ENCODE measurements around the gene OR5F1.

The OR5F1 gene

DNA sequence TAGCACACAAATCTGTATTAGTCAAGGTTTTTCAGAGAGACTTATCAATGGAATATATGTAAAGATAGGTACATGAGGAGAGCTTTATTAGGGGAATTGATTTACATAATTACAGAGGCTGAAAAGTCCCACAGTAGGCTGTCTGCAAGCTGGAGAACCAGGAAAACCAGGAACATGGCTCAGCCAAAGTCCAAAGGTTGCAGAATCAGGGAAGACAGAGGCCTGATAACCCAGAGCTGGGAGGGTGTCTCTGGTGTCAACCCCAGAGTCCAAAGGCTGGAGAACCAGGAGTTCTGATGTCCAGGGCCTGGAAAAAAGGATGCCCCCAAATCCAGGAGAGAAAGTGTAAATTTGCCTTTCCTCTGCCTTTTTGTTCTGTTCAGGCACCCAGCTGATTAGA, 16.3 kb upstream of the OR5F1 start:
- H3K4me3 ChIP-seq (ENCODE audit: low read length, poor library complexity, severe bottlenecking) = no peak overlapping the region
- H2AFZ ChIP-seq (ENCODE audit: low read length) = no peak overlapping the region
- H3K4me1 ChIP-seq (ENCODE audit: insufficient read depth, low read length, poor library complexity, severe bottlenecking) = no peaks in the 10 kb centered on the region
- H3K27me3 ChIP-seq (ENCODE audit: insufficient read depth, low read length, poor library complexity, severe bottlenecking) = no peaks in the 10 kb centered on the region
- no peak overlapping the region for H3K4me2 ChIP-seq (ENCODE audit: low read depth, low read length, poor library complexity, severe bottlenecking)
- H3K79me2 ChIP-seq (ENCODE audit: insufficient read depth, low read length) = no peaks in the 10 kb centered on the region
- H3F3A ChIP-seq (ENCODE audit: low read depth) = no peaks in the 10 kb centered on the region
- no peak for TF ChIP-seq EZH2phosphoT487 (IDR thresholded peaks at IDR 0.05; ENCODE audit: borderline replicate concordance)
- TF ChIP-seq, protein P1, sequence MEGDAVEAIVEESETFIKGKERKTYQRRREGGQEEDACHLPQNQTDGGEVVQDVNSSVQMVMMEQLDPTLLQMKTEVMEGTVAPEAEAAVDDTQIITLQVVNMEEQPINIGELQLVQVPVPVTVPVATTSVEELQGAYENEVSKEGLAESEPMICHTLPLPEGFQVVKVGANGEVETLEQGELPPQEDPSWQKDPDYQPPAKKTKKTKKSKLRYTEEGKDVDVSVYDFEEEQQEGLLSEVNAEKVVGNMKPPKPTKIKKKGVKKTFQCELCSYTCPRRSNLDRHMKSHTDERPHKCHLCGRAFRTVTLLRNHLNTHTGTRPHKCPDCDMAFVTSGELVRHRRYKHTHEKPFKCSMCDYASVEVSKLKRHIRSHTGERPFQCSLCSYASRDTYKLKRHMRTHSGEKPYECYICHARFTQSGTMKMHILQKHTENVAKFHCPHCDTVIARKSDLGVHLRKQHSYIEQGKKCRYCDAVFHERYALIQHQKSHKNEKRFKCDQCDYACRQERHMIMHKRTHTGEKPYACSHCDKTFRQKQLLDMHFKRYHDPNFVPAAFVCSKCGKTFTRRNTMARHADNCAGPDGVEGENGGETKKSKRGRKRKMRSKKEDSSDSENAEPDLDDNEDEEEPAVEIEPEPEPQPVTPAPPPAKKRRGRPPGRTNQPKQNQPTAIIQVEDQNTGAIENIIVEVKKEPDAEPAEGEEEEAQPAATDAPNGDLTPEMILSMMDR (conservative IDR thresholded peaks at IDR 0.05; ENCODE audit: low read length) = no peak
- no peak overlapping the region for H3K9ac ChIP-seq (ENCODE audit: low read depth, low read length, poor library complexity, severe bottlenecking)
- H3K9me2 ChIP-seq (replicated peaks; ENCODE audit: low read depth, low read length) = no peaks in the 10 kb centered on the region
- no peaks in the 10 kb centered on the region for H4K20me1 ChIP-seq (ENCODE audit: insufficient read depth, low read length, poor library complexity, severe bottlenecking)
- no peaks in the 10 kb centered on the region for H3K36me3 ChIP-seq (ENCODE audit: insufficient read depth, low read length)
- 0 out of 2 replicates have a peak, but pooled peaks cover 3% of the 10 kb centered on the region for H3K9me3 ChIP-seq (ENCODE audit: insufficient read depth, low read depth, low read length)

DNA sequence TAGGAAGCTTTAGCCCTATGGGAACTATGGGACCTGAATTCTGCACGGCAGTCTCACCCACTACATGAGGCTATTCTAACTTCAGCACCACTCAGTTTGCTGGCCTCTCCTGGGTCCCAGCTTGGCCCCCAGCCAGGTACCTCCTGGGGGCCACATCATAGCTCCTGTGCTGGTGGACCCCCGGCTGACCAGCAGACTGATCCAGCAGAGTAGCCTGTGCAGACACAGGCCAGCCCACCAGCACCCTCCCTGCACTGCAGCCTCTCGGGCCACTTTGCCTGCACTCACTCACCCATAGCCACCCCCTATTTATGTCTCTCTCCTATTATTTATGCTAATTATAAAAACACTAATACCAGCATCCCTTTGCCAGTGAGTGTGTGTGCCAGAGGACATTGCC, 23.5 kb downstream of the OR5F1 start:
- Histone ChIP-seq H3F3A (ENCODE audit: low read depth) (no peaks in the 10 kb centered on the region), H3K79me2 (ENCODE audit: insufficient read depth, low read length) (no peaks in the 10 kb centered on the region), H3K9me2 (replicated peaks; ENCODE audit: low read depth, low read length) (no peaks in the 10 kb centered on the region), H3K27me3 (ENCODE audit: insufficient read depth, low read length, poor library complexity, severe bottlenecking) (no peaks in the 10 kb centered on the region), H3K4me3 (ENCODE audit: low read length, poor library complexity, severe bottlenecking) (no peak overlapping the region), H3K4me2 (ENCODE audit: low read depth, low read length, poor library complexity, severe bottlenecking) (no peak overlapping the region), H3K9ac (ENCODE audit: low read depth, low read length, poor library complexity, severe bottlenecking) (no peak overlapping the region), H3K9me3 (ENCODE audit: insufficient read depth, low read depth, low read length) (no peaks in the 10 kb centered on the region), H4K20me1 (ENCODE audit: insufficient read depth, low read length, poor library complexity, severe bottlenecking) (no peaks in the 10 kb centered on the region), H2AFZ (ENCODE audit: low read length) (no peak overlapping the region), H3K4me1 (ENCODE audit: insufficient read depth, low read length, poor library complexity, severe bottlenecking) (no peaks in the 10 kb centered on the region), H3K36me3 (ENCODE audit: insufficient read depth, low read length) (no peaks in the 10 kb centered on the region)
- TF ChIP-seq, protein P1 (conservative IDR thresholded peaks at IDR 0.05; ENCODE audit: low read length) = no peak
- no peak for TF ChIP-seq EZH2phosphoT487 (IDR thresholded peaks at IDR 0.05; ENCODE audit: borderline replicate concordance)

DNA sequence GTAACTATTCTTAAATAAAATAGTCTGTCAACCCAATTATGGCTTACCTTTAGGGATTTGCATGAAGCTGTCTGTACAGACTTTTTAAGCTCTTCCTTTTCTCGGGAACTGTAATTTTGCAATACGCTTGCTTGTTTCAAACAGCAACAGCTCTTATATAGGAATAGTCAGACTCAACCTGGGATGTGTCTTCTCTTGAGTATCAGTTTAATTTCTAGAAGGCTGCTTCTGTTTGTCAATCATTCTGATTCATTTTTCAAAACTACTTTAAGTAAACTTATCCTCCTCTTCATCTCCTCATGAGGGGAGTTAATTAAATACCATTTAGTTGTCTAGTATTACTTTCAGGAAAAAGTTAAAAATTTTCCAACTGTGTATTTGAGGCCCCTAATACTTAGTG, 24.6 kb downstream of the OR5F1 start, which contains the start of gene OR10AG1:
Gene OR10AG1, minus strand, starts transcription at position 101 of the 400 bp plus-strand sequence. Its CDS starts 38 bp downstream, at position 63.
- Histone ChIP-seq H3F3A (ENCODE audit: low read depth) (no peaks in the 10 kb centered on the region), H3K4me3 (ENCODE audit: low read length, poor library complexity, severe bottlenecking) (no peak within 1 kb of the TSS), H3K79me2 (ENCODE audit: insufficient read depth, low read length) (no peaks in the 10 kb centered on the region), H3K4me1 (ENCODE audit: insufficient read depth, low read length, poor library complexity, severe bottlenecking) (no peaks in the 10 kb centered on the region), H3K9me3 (ENCODE audit: insufficient read depth, low read depth, low read length) (no peaks in the 10 kb centered on the region), H4K20me1 (ENCODE audit: insufficient read depth, low read length, poor library complexity, severe bottlenecking) (no peaks in the 10 kb centered on the region), H2AFZ (ENCODE audit: low read length) (no peak within 1 kb of the TSS), H3K36me3 (ENCODE audit: insufficient read depth, low read length) (no peaks in the 10 kb centered on the region), H3K27me3 (ENCODE audit: insufficient read depth, low read length, poor library complexity, severe bottlenecking) (no peaks in the 10 kb centered on the region), H3K4me2 (ENCODE audit: low read depth, low read length, poor library complexity, severe bottlenecking) (no peak within 1 kb of the TSS), H3K9me2 (replicated peaks; ENCODE audit: low read depth, low read length) (no peaks in the 10 kb centered on the region), H3K9ac (ENCODE audit: low read depth, low read length, poor library complexity, severe bottlenecking) (no peak within 1 kb of the TSS)
- TF ChIP-seq, protein P1 (conservative IDR thresholded peaks at IDR 0.05; ENCODE audit: low read length) = no peak
- no peak for TF ChIP-seq EZH2phosphoT487 (IDR thresholded peaks at IDR 0.05; ENCODE audit: borderline replicate concordance)

Data from Loucy (cell line).